Heart right ventricle (tissue), 16 donors: ENCODE results near the gene CRYGD. TPM values are rescaled to one million over a fixed set of nuclear protein-coding genes. Genes with fewer than 3 reads are reported as not detected.

ENCODE experiments used
- ATAC-seq, 8 donors: fragments of 200-7000 bp; cut with Tn5 transposase; one replicate each; pipeline ENCODE4 v1.9.1; 2020; ENCODE audit warnings: mild to moderate bottlenecking in 8 of 8, moderate library complexity in 8 of 8, moderate number of reproducible peaks in 1 of 8
- DNase-seq, 2 donors: peaks; one replicate each; pipeline ENCODE4 v3.0.0-alpha.2; 2020
- H3K27ac ChIP-seq, 10 donors: fragments of 200-600 bp; sonication (generic) in 2 of 10; one replicate each; pipeline versions ENCODE4 v1.5.0 to v1.8.0; 2020 to 2022; ENCODE audit warnings: mild to moderate bottlenecking in 3 of 10
- H3K27me3 ChIP-seq, 7 donors: fragments of 200-600 bp; one replicate each; pipeline ENCODE4 v1.8.0; 2021 to 2022; ENCODE audit warnings: mild to moderate bottlenecking in 2 of 7
- H3K36me3 ChIP-seq, 9 donors: fragments of 200-600 bp; sonication (generic) in 1 of 9; one replicate each; pipeline versions ENCODE4 v1.5.0 to v1.8.0; 2020 to 2022; ENCODE audit warnings: mild to moderate bottlenecking in 2 of 9
- H3K4me1 ChIP-seq, 9 donors: fragments of 200-600 bp; sonication (generic) in 1 of 9; one replicate each; pipeline versions ENCODE4 v1.5.0 to v1.8.0; 2020 to 2022; ENCODE audit warnings: mild to moderate bottlenecking in 4 of 9
- H3K4me3 ChIP-seq, 10 donors: fragments of 200-600 bp; sonication (generic) in 2 of 10; one replicate each; pipeline versions ENCODE4 v1.5.0 to v1.8.0; 2020 to 2022; ENCODE audit warnings: mild to moderate bottlenecking in 7 of 10, moderate library complexity in 2 of 10
- H3K9me3 ChIP-seq, 11 donors: fragments of 200-600 bp in 10 of 11; sonication (generic) in 2 of 11; one replicate each; pipeline versions ENCODE4 v1.5.0 to v1.8.0; 2013 to 2022; ENCODE audit warnings: mild to moderate bottlenecking in 2 of 11, control low read depth in 1 of 11, moderate library complexity in 1 of 11
- CTCF ChIP-seq, 9 donors: fragments of 200-600 bp; sonication (generic) in 2 of 9; IDR thresholded peaks; one replicate each; pipeline versions ENCODE4 v1.5.0 to v1.8.0; 2021 to 2022; ENCODE audit warnings: antibody characterized with exemption in 9 of 9, mild to moderate bottlenecking in 5 of 9, moderate library complexity in 1 of 9
- WGBS, 2 donors: extraction: QIAGEN DNeasy Blood & Tissue Kit; methylation state at CpG; one replicate each; pipeline ENCODE4 v1.1.7; 2013; ENCODE audit warnings: inconsistent platforms in 1 of 2; 5-methylcytosine and 5-hydroxymethylcytosine counted together
- intact Hi-C, 10 donors: fragments of 100-400 bp; cut with DNase I; formaldehyde crosslinking; loops; one replicate each; pipeline versions ENCODE4 v1.11.1 to v1.14.2; 2022
- polyA plus RNA-seq, 2 donors: library from polyadenylated mRNA; stranded (reverse); fragments of 200-250 nt; gene quantifications; one replicate each; pipeline ENCODE4 v1.2.3, GENCODE V29; 2013
- total RNA-seq, 10 donors: library from RNA; stranded (reverse); fragmentation: NEBNext Ultra II Directional in 3 of 10; extraction: Animal tissue kit (Norgen Biotek cat#: 25700) in 3 of 10; gene quantifications; one replicate each; pipeline versions ENCODE4 v1.2.1 to v1.2.4, GENCODE V29; 2021 to 2023
- donor health status: Arrhythmogenic right ventricular cardiomyopathy.
- donor health status: ischemic (EF 13 %, LVEDD 7.1; RV severe dilation, severe dysfunction).
- donor health status: healthy with polysubstance abuse.
- donor health status: DM: no; HTN: yes; CAD: no.
- donor health status: DM: no; HTN: no; CAD: no.
- donor health status: ischemic (EF 25% LVEDD 6.9; RV normal size, moderate dysfunction).
- donor health status: ischemic (EF 25% LVEDD 5.7; RV mildly dilated, moderate dysfunction).
- donor health status: healthy.
- donor health status: DM: yes; HTN: yes; CAD: no.
- donor health status: Ischemic cardiomyopathy.
- donor health status: ischemic (EF 35%, LVEDD 5.7; RV mildly dilated, moderate dysfunction).
- donor health status: nonischemic (EF 11% LVEDD 7.7; RV severe dilation, severe dysfunction).
- donor health status: DM: yes; HTN: yes; CAD: no.
- donor health status: PGD.
- donor health status: ischemic (EF 29% LVEDD 5.4; RV normal size, mild dysfunction).
- donor health status: nonischemic (EF 23%, LVEDD 6.1; RV moderate dilation, normal function).

The CRYGD gene
- total and polyA plus RNA-seq, 12 donors = not detected

GRCh38 chr2:208092093-208092832 is 32.1 kb downstream of the CRYGD start:
- intact Hi-C loops = no loop called here
- H3K9me3 ChIP-seq = peaks cover 0 to 10% (median 0%) of the 10 kb centered on the region in 11 donors
- no peak for ATAC-seq
- H3K27ac ChIP-seq = no peak overlapping the region
- WGBS, 2 donors = 100% methylated on average over 1 of the region's 1 CpG
- no peaks in the 10 kb centered on the region for H3K36me3 ChIP-seq
- DNase-seq = no peak
- peaks cover 0 to 3% (median 0%) of the 10 kb centered on the region in 9 donors for H3K4me1 ChIP-seq
- TF ChIP-seq CTCF (IDR thresholded peaks at IDR 0.05) = no peak
- H3K27me3 ChIP-seq = no peaks in the 10 kb centered on the region
- H3K4me3 ChIP-seq = no peak overlapping the region

GRCh38 chr2:208090420-208090819 is 33.9 kb downstream of the CRYGD start:
- Histone ChIP-seq H3K36me3 (no peaks in the 10 kb centered on the region), H3K4me1 (no peaks in the 10 kb centered on the region), H3K4me3 (no peak overlapping the region), H3K27me3 (no peaks in the 10 kb centered on the region), H3K9me3 (peaks cover 0 to 10% (median 0%) of the 10 kb centered on the region in 11 donors), H3K27ac (no peak overlapping the region)
- DNase-seq (no peak), ATAC-seq (no peak)
- no peak for TF ChIP-seq CTCF (IDR thresholded peaks at IDR 0.05)
- intact Hi-C loops = no loop called here

- DNase-seq (no peak), ATAC-seq (no peak)
- Histone ChIP-seq H3K27me3 (no peaks in the 10 kb centered on the region), H3K4me1 (no peaks in the 10 kb centered on the region), H3K27ac (no peak overlapping the region), H3K9me3 (peaks cover 0 to 14% (median 0%) of the 10 kb centered on the region in 11 donors), H3K4me3 (no peak overlapping the region), H3K36me3 (no peaks in the 10 kb centered on the region)
- no peak for TF ChIP-seq CTCF (IDR thresholded peaks at IDR 0.05)
- WGBS, 2 donors = 55 to 58% methylated on average over 1 of the region's 1 CpG
- intact Hi-C loops = no loop called here
Observed at GRCh38 chr2:208086029-208086428, 38.3 kb downstream of the CRYGD start.

GRCh38 chr2:208083807-208084206 is 40.5 kb downstream of the CRYGD start:
- Histone ChIP-seq H3K27me3 (peaks cover 0 to 7% (median 0%) of the 10 kb centered on the region in 7 donors), H3K9me3 (peaks cover 0 to 12% (median 0%) of the 10 kb centered on the region in 11 donors), H3K27ac (no peak overlapping the region), H3K4me1 (no peaks in the 10 kb centered on the region), H3K36me3 (no peaks in the 10 kb centered on the region), H3K4me3 (no peak overlapping the region)
- DNase-seq = no peak
- intact Hi-C loops = no loop called here
- ATAC-seq = no peak
- no peak for TF ChIP-seq CTCF (IDR thresholded peaks at IDR 0.05)
